Upper lobe of right lung (tissue), 1 donor: ENCODE measurements around the gene HECTD4. TPM values are rescaled to one million over a fixed set of nuclear protein-coding genes. Genes with fewer than 3 reads are reported as not detected.

Experiments used
- ATAC-seq: fragments of 200-7000 bp; cut with Tn5 transposase; one replicate; pipeline ENCODE4 v1.9.1; 2020; ENCODE audit warnings: mild to moderate bottlenecking, moderate library complexity
- DNase-seq: peaks from one replicate; pipeline ENCODE4 v3.0.0-alpha.2; 2020
- H3K27ac ChIP-seq: fragments of 200-600 bp; one replicate; pipeline ENCODE4 v1.8.0; 2022
- H3K27me3 ChIP-seq: fragments of 200-600 bp; one replicate; pipeline ENCODE4 v1.8.0; 2022; ENCODE audit warnings: mild to moderate bottlenecking
- H3K36me3 ChIP-seq: fragments of 200-600 bp; one replicate; pipeline ENCODE4 v1.8.0; 2022
- H3K4me1 ChIP-seq: fragments of 200-600 bp; one replicate; pipeline ENCODE4 v1.8.0; 2022
- H3K4me3 ChIP-seq: fragments of 200-600 bp; one replicate; pipeline ENCODE4 v1.8.0; 2022; ENCODE audit warnings: mild to moderate bottlenecking
- H3K9me3 ChIP-seq: fragments of 200-600 bp; one replicate; pipeline ENCODE4 v1.8.0; 2022
- CTCF ChIP-seq: fragments of 200-600 bp; IDR thresholded peaks from one replicate; pipeline ENCODE4 v1.8.0; 2022; ENCODE audit warnings: antibody characterized with exemption
- intact Hi-C: fragments of 100-400 bp; cut with DNase I; formaldehyde crosslinking; loops from one replicate; pipeline ENCODE4 v1.11.0; 2022
- total RNA-seq: library from RNA; stranded (reverse); fragmentation: NEBNext Ultra II Directional; extraction: Animal tissue kit (Norgen Biotek cat#: 25700); gene quantifications from one replicate; pipeline ENCODE4 v1.2.1, GENCODE V29; 2021
- donor health status: DM: no; HTN: yes; CAD: no; lungs with severe emphysema.

Gene HECTD4
- total RNA-seq, 1 donor from 2014 or later = 54.7 TPM

DNA sequence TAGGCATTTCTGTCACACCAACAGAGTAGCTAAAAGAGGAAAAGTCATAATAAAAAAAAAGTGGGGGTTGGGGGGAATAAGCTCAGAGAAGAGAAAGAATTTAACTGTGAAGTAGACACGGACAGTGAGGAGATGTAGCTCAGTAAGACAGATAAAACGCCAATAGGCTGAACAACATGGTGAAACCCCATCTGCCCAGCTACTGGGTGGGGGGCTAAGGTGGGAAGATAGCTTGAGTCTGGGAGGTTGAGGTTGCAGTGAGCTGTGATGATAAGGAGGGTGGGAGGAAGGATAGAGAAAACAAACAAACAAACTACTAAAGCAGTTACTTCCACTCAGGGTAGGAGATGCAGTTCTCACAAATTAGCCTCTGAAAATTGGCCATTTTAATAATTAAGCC is 25.0 kb downstream of the HECTD4 start:
- no peak for TF ChIP-seq CTCF
- Histone ChIP-seq H3K27me3 (no peaks in the 10 kb centered on the region), H3K27ac (no peak overlapping the region), H3K9me3 (no peaks in the 10 kb centered on the region), H3K36me3 (no peaks in the 10 kb centered on the region), H3K4me1 (no peaks in the 10 kb centered on the region), H3K4me3 (no peak overlapping the region)
- intact Hi-C loops = no loop called here
- DNase-seq (no peak), ATAC-seq (no peak)

DNA sequence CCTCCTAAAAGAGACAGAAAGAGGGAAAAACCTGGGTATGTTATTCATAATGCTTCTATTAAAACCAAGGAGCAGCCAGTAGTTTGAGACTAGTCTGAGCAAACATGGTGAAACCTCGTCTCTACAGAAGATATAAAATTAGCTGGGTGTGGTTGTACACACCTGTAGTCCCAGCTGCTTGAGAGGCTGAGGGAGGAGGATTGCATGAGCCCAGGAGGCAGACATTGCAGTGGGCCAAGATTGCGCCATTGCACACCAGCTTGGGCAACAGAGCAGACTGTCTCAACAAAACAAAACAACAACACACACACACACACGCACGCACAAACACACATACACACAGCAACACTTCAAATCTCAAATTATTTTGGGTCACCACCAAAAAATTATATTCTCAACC is 27.8 kb downstream of the HECTD4 start:
- Histone ChIP-seq H3K27me3 (no peaks in the 10 kb centered on the region), H3K9me3 (no peaks in the 10 kb centered on the region), H3K4me3 (no peak overlapping the region), H3K36me3 (no peaks in the 10 kb centered on the region), H3K4me1 (no peaks in the 10 kb centered on the region), H3K27ac (no peak overlapping the region)
- no peak for ATAC-seq
- no peak for DNase-seq
- intact Hi-C loops = no loop called here
- no peak for TF ChIP-seq CTCF

DNA sequence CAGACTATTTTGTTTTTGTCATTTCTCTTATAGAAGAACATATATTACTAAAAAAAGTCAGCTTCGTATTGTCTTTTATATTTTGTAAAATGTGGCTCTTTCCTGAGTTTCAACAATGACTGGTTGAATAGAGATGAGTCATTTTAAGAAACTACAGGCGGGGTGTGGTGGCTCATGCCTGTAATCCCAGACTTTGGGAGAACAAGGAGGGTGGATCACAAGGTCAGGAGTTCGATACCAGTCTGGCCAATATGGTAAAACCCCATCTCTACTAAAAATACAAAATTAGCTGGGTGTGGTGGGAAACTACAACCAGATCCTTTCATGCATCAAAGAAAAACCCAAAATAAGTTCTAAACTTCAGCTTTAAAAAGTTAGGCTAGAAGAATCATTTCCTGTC is 28.8 kb downstream of the HECTD4 start:
- no peaks in the 10 kb centered on the region for H3K36me3 ChIP-seq
- TF ChIP-seq CTCF = no peak
- H3K4me1 ChIP-seq = no peaks in the 10 kb centered on the region
- H3K4me3 ChIP-seq = no peak overlapping the region
- no peaks in the 10 kb centered on the region for H3K9me3 ChIP-seq
- no peak overlapping the region for H3K27ac ChIP-seq
- ATAC-seq = no peak
- no peaks in the 10 kb centered on the region for H3K27me3 ChIP-seq
- no peak for DNase-seq
- intact Hi-C loops = no loop called here

GRCh38 chr12:112352921-112353320 is 29.3 kb downstream of the HECTD4 start:
- ATAC-seq (no peak), DNase-seq (no peak)
- TF ChIP-seq CTCF = no peak
- H3K36me3 ChIP-seq = no peaks in the 10 kb centered on the region
- no peak overlapping the region for H3K27ac ChIP-seq
- H3K27me3 ChIP-seq = no peaks in the 10 kb centered on the region
- no peaks in the 10 kb centered on the region for H3K9me3 ChIP-seq
- no peaks in the 10 kb centered on the region for H3K4me1 ChIP-seq
- H3K4me3 ChIP-seq = no peak overlapping the region
- intact Hi-C loops = no loop called here

GRCh38 chr12:112350593-112351592 is 31.3 kb downstream of the HECTD4 start:
- Histone ChIP-seq H3K27ac (no peak overlapping the region), H3K9me3 (no peaks in the 10 kb centered on the region), H3K36me3 (no peaks in the 10 kb centered on the region), H3K4me1 (no peaks in the 10 kb centered on the region), H3K4me3 (no peak overlapping the region), H3K27me3 (no peaks in the 10 kb centered on the region)
- ATAC-seq (no peak), DNase-seq (no peak)
- intact Hi-C loops = no loop called here
- TF ChIP-seq CTCF = no peak
